GM12872 (cell line): Measurements from ENCODE around the gene MARCHF9.
A peak's percentile ranks its signal among the peaks of the same experiment; 100 is the strongest.

Source experiments
- TF ChIP-seq, protein P1 (sequence below): IDR thresholded peaks from 3 replicates; pipeline ENCODE4 v1.5.1; 2011; ENCODE audit warnings: low read depth, mild to moderate bottlenecking, low read length, moderate library complexity; ENCODE audit not compliant: insufficient read depth

The MARCHF9 gene

DNA sequence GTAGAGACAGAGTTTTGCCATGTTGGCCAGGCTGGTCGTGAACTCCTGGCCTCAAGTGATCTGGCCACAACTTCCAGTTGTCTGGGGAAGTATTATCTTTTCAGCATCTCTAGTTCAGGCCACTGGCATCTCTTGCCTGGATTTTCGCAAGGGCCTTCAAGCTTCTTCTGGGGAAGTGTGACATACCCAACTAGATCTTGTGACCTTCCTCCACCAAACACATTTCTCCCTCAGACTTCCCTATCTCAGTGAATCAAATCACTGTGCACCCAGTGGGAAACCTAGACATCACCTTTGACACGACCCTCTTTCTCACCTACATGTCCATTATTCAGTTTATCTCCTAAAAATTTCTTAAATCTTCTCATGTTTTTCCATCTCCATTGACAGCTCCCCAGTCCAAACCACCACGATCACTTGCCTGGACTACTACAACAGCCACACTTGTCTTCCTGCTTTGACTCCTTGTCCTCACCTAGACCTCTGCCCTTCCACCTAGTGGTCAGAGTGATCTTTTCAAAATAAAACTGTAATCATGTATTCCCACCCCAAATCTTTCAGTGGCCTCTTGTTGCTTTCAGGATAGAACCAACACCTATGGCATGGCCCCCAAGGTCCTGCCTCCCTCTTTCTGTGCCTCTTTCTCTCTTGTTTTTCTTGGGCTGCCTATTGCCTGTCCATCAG is 20.8 kb downstream of the MARCHF9 start:
- TF ChIP-seq, protein P1, sequence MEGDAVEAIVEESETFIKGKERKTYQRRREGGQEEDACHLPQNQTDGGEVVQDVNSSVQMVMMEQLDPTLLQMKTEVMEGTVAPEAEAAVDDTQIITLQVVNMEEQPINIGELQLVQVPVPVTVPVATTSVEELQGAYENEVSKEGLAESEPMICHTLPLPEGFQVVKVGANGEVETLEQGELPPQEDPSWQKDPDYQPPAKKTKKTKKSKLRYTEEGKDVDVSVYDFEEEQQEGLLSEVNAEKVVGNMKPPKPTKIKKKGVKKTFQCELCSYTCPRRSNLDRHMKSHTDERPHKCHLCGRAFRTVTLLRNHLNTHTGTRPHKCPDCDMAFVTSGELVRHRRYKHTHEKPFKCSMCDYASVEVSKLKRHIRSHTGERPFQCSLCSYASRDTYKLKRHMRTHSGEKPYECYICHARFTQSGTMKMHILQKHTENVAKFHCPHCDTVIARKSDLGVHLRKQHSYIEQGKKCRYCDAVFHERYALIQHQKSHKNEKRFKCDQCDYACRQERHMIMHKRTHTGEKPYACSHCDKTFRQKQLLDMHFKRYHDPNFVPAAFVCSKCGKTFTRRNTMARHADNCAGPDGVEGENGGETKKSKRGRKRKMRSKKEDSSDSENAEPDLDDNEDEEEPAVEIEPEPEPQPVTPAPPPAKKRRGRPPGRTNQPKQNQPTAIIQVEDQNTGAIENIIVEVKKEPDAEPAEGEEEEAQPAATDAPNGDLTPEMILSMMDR = peak; percentile 33; the same call in 1 of the 3 replicates

DNA sequence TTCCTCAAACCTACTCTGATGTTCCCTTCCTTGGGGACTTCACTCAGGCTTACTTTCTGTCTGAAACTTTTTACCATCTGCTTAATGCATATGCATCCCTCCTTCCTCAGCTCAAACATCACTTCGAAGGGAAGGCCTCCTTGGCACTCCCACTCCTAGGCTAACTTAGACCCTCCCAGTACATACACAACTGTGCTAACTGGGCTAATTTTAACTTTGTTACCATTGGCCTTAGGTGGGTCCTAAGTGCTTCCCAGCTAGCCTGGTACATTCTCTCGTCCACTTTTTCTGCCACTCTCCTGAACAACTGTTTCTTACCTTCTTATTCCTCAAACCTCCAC is 21.3 kb downstream of the MARCHF9 start:
- TF ChIP-seq, protein P1 = no peak

DNA sequence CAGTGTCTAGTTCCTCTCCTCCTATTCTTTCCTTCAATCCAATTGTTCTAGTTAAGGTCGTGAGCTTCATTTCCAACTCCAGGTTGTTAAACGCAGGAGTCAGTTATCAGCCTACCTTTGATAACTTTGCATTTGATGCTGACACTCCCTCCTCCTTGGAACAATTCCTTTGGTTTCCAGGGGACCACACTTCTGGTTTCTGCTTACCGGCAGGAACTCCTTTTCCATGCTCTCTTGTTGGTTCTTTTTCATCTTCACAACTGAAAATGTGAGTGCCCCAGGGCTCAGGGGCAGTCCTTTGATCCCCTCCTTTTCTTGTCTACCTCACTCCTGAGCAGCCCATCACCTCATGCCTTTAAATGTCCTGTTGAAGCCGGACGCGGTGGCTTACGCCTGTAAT is 22.5 kb downstream of the MARCHF9 start:
- TF ChIP-seq, protein P1 = no peak

DNA sequence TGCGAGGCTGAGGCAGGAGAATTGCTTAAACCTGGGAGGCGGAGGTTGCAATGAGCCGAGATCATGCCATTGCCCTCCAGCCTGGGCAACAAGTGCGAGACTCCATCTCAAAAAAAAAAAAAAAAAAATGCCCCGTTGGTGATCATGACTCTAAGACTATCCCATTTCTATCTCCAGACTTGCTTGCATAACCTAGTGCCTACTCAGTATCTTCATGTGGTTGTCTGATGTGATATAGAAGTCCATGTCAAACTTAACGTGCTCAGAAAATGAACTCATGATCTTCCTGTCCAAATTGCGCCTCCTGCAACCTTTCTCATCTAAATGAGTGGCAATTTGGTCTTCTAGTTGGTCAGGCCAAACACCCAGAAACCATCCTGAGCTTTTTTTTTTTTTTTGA is 23.0 kb downstream of the MARCHF9 start:
- TF ChIP-seq, protein P1 = no peak

DNA sequence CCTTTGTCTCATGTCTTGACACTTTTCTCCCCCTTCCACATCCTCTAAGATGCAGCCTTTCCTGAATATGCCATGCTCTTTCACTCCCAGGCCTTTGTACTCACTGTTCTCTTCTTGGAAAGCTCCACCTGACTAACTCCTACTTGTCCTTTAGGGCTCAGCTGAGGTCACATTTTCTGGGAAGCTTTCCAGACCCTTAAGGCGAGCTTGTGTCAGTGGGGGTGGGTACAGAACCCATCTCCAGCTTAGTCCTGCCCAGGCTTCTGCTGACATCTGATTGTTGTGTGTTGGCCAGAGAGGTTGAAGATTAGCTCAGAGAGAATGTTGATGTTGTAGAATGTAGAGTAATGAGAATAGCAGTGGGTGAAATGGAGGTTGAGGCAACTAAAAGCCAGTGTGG is 24.8 kb downstream of the MARCHF9 start:
- TF ChIP-seq, protein P1 = no peak

DNA sequence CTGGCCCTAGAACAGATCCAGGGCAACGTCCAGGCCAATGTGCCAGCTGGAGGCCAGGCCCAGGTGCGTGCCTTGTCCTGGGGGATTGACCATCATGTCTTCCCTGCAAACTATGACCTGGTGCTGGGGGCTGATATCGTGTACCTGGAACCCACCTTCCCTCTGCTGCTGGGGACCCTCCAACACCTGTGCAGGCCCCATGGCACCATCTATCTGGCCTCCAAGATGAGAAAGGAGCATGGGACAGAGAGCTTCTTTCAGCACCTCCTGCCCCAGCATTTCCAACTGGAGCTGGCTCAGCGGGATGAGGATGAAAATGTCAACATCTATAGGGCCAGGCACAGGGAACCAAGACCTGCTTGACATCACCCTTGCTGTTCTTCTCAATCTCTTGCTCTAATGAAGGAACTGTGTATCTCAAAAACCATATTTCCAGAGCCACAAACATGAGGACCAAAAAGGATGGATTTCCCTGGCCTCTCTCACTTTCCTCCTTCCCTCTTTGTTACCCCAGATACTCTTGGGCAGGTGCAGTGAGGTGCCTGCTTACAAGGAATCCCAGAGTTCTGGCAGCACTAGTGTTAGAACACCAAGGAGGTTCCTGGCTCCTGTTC is 25.5 kb downstream of the MARCHF9 start:
- TF ChIP-seq, protein P1 = no peak

DNA sequence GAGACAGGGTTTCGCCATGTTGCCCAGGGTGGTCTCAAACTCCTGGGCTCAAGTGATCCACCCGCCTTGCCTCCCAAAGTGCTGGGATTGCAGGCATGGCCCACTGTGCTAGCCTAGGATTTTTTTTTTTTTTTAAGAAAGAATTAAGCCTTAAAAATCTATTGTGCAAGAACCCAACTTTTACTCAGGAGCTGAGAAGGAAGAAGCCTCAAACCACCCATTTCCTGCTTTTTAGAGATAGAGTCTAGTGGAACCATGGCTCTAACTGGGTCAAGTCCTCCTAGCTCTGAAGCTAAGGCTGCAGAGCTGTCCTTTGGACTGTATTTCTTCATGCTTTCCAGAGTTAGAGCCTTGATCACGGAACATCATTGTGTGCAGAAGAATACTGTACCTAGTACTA is 26.3 kb downstream of the MARCHF9 start:
- TF ChIP-seq, protein P1 = no peak
